HG03354 (cell line): ENCODE data around the gene SERINC1.
A peak's percentile ranks its signal among the peaks of the same experiment; 100 is the strongest.
"Not testable (repeated sequence)": the region's sequence is repeated elsewhere in the genome, so short reads cannot be mapped to it uniquely, and the experiment has no call there.

Source experiments
- ATAC-seq: cut with Tn5 transposase; IDR thresholded peaks from one replicate; pipeline ENCODE4 v1.9.1; 2021; ENCODE audit warnings: mild to moderate bottlenecking; ENCODE audit not compliant: unreplicated experiment, poor library complexity, severe bottlenecking

The SERINC1 gene

DNA sequence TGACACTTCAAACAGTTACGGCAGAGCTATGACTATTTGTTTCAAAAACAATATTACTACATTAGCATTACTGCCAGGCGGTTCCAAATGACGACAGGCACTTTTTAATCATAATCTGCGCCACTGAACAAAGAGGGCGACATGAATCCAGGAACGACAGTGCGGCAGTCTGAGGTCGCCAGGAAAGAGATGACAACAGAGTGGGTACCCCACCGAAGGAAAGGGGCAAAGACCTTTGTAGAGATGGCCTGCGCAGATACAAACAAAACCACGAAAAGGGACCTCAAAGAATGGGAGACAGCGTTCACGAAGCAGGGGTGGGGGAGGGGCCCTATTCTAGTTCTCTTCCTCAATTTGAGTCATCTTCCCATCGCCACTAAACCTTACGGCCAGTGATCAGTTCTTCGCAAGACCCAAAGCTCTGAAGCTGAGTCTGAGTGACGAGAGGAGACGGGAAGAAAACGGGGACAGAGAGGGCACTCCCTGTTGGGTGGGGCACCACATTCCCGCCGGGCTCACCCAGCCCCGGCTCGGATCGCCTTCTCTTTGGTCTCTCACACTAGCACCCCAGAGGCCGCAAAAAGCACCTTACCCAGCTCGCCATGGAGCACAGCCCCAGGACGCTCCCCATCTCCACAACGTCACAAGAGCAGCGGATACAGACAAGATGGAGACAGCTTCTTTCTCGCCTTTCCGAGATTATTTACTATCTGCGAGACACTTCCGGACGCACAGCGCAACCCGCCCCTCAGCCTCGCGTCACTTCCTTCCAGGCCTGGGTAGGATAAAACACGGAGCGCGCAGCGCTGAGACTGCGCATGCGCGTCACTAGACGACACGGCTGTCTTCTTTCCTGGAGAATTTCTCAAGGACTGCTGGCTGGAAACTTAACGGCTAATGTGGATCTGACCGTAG is at the start of gene SERINC1:
SERINC1 (minus strand) TSS at position 701 of the 915 bp plus-strand sequence; CDS start at position 631, 70 bp downstream.
- peak; percentile 99 for ATAC-seq

DNA sequence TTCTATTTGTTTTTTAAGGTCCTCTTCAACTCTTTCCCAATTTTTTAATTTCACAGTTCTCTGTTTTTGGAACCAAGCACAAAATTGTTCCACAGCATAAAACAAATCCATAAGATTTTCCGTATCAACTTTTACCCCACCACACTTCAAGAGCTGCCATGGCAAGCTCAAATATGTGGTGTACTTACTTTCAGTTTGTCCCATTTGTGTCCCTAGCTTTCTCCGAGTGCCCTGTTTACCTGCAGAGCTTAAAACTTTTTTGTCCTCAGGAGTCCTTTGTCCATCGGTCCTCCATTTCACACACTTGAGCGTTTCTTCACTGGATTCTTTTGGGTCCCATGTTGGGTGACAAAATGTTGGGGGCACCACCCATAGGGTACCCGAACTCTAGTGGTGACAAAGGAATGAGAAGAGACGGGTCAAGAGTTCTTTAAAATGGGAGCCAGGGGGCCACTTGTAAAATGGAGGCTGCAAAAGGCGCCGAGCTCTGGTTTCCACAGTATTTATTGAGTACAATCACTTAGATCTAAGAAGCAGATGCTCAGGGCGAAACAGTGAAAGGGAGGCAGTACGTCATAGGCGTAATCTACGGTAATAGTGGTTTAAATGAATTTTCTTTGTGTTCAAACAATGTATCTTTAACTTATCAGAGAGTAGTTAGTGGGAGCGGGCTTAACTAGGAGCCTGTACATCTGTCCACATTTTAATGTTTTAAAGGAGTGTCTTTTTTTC is 39.8 kb upstream of the SERINC1 start:
- ATAC-seq: no peak

DNA sequence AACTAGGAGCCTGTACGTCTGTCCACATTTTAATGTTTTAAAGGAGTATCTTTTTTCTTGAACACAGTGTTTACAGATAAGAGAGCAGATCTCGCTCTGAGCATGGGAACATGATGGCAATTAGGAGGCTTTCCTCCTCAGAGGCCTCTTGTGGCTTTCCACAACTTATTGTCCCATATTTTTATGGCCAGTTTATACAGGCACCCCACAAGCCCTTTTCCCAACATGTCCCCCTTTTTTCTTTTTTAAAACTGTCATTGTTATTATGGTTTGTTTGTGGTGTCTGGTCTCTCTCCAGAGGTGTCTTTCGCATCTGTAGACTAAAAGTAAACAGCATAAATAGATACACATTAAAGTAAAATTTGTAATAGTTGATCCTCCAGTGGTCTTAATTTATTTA is 33.6 kb upstream of the SERINC1 start:
- not testable (repeated sequence) for ATAC-seq

DNA sequence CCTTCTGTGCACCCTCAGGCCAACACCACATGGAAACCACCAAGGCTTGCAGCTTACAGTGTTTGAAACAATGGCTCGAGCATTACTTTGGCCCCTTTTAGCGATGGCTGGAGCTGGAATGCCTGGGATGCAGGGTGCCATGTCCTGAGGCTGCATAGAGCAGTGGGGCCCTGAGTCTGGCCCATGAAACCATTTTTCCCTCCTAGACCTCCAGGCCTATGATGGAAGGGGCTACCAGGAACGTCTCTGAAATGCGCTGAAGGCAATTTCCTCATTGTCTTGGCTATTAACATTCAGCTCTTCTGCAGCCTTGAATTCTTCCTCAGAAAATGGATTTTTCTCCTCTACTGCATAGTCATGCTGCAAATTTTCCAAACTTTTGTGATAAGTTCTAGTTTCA is 29.9 kb upstream of the SERINC1 start:
- ATAC-seq: no peak

DNA sequence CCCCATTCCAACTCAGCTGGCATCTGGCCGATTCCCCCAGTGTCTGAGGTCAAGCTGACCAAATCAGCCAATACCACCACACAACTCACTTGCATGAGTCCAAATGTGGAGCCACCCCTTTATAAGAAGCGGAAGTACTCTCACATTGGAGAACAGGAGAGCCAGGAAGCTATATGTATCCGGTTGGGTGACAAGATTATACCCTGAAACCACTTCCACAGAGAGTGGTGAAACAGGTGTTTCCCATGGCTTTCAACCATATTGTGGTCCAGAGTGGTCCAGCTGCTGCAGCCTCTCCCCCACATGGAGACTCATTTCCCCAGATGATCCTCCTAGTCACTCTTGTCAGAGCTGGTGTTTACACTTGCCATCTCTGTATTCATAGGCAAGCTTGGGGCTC is 24.0 kb upstream of the SERINC1 start:
- ATAC-seq: peak; percentile 78

DNA sequence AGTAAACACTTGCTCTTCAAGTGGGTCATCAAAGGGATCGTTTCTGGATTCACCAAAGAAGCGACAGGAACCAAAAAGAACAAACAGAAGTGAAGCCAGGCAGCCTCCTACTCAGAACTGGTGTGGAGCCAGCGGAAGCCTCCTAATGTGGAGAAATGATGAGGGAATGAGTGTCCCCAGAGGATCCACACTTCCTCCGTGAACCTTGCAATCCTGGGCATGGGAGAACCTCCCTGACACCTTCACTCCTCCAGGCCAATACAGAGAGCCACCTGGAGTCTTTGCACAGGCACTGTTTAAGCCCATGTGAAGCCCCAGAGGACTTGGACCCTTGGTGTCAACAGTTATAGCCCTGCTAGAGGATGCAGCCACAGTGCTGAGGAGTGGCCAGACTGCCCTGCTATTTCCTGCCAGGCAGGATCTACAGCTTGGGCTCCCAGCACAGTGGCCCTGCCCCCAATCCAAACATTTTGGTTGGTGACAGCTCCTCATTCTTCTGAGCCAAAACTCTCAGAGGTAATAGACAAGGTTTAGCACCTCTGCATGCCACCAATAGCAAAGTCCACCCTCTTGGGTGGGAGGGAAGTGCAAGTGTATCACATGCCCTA is 23.2 kb upstream of the SERINC1 start:
- no peak for ATAC-seq

DNA sequence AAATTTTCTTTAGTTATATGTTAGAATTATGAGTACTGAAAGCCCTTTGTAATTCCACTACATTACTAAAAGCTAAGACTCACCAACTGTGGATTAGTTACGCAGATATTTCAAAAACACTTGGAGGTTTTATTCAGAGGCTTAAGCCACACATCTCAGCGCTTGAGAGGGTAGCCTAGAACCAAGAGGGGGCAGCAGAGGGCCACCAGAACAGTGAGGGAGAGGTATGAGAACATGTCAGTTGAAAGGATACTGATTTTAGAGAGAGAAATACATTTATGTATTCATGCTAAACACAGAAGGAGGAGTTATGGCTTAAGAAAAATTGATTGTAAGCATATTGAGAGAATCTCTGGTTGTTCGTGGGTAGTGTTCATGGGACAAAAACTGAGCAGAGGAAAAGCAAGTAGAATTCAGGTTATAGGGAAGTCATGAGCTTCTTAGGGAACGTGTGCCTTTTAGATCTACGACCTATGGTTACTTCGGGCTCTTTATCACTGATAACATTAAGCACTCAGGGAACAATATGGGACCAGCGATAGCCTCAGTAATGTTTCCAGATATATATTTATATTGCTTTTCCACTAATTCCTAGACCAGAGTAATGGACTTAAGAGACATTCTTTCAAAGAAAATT is 20.4 kb upstream of the SERINC1 start:
- peak; percentile 91 for ATAC-seq

DNA sequence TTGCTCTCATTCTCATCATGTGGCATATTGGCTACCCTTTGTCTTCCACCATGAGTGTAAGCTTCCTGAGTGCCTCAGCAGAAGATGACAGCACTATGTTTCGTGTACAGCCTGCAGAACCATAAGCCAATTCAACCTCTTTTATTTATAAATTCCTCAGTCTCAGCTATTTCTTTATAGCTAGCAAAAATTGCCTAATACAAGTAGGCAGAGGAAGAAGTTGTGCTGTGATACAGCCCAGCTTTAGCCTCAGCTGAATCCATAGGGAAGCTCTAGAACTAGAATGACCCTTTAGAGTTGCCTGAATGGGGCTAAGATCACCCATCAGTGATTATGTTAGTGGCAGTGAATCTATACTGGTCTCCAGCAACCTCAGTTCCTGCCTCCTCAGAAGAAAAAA is 19.0 kb upstream of the SERINC1 start:
- no peak for ATAC-seq

DNA sequence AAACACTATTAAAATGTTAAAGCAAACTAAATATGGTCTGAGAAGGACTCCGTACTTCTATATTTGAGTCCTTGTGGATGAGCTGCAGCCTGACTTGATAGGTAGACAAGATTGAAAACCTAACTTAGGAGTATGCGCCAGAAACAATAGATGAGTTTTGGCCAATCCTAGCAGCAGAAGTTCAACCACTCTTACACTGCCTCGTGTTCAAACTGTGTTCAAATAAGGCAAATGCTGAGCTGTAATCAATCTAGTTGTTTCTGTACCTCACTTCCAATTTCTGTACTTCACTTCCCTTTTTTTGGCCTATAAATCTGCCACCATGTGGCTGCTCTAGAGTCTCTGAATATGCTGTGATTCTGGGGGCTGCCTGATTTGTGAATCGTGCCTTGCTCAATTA is 13.2 kb upstream of the SERINC1 start:
- peak; percentile 89 for ATAC-seq

DNA sequence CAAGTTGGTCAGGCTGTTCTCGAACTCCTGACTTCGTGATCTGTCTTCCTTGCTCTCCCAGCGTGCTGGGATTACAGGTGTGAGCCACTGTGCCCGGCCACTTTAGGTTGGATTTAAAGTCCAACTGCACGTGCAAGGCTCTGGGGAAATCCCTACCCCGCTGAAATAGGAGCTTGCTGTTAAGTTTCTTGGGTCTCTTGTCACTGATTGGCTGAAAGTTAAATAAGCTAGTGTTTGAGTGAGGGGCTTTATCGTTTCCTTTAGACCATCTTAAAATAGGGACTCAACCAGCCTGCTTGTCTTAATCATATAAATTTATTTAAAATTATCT is 11.1 kb upstream of the SERINC1 start:
- ATAC-seq: no peak

DNA sequence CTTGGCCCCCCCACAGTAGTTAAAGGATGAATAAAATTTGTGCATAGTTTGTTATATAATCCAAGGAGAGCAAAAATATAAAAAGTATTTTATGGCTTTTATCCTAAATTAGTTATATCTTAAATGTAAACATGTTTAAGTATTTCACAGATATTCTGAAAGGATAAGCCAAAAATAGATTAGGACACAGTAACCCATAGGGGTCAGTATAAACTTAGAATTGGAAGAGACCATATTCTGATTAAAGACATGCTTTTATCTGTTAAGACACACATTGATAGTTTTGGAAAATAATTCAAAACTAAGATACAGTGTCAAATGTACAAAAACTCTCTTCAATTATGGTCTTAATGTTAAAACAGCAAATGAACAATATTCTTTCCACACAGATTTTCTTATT is 4.5 kb upstream of the SERINC1 start:
- no peak for ATAC-seq

DNA sequence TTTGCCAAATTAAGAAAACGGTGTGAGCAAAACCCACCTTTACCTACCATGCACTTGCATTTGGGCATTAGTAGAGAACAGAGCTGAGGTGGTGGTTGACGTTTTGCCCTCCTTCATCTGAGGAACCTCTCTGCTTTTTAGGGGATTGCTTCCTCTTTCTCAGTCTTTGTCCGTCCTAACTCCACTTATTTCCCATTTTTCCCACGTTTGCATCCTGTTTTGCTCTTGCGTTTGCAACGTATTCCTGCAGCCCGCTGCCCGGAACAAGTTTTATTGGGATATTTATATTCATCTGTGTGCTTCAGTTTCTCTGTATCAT is 374 bp upstream of the SERINC1 start:
- peak; percentile 67 for ATAC-seq

DNA sequence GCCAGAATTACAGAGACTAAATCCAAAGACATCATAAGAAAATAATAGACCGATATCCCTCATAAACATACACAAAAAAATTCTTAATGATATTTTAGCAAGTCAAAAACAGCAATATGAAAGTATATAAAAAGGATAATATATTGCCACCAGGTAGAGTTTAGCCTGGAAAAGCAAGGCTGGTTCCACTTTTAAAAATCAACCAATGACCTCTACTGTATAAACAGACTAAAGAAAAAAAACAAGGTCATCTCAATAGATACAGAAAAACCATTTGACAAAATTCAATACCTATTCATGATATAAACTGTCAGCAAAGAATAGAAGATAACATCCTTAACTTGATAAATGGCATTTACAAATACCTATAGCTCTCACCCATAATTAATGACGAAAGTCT is 9.7 kb downstream of the SERINC1 start:
- no peak for ATAC-seq

DNA sequence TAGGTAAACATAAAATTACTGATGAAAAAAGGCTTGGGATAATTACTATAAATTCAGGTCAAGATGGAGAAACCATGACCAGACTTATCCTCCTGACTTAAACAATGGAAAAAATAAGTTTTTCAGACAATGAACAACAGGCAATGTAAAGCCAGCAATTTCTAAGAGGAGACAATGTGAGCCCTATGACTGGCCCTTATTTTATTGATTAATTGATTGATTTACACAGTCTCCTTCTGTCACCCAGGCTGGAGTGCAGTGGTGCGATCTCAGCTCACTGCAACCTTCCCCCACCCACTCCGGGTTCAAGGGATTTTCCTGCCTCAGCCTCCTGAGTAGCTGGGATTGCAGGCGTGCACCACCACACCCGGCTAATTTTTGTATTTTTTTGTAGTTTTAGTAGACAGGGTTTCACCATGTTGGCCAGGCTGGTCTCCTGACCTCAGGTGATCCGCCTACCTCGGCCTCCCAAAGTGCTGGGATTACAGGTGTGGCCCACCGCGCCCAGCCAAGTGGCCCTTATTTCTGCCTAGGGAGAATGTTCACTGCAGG is 11.7 kb downstream of the SERINC1 start:
- ATAC-seq: not testable (repeated sequence)

DNA sequence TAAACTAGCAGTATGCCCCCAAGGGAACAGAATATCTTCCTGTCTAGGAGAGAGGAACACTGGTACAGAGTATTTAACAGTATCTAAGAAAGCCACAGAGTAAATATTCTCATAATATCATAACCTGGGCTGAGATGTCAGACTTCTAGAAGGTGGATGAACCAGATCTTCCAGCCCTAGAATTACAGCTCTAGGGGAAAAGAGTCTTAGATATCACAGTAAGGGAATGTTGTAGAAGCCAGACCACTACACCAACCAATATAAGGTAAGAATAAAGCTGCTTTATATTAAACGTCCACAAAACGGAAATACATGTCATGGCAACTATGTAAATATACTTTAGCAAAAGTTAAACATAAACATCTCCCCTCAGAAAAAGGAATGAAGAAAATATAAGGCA is 12.4 kb downstream of the SERINC1 start:
- no peak for ATAC-seq

DNA sequence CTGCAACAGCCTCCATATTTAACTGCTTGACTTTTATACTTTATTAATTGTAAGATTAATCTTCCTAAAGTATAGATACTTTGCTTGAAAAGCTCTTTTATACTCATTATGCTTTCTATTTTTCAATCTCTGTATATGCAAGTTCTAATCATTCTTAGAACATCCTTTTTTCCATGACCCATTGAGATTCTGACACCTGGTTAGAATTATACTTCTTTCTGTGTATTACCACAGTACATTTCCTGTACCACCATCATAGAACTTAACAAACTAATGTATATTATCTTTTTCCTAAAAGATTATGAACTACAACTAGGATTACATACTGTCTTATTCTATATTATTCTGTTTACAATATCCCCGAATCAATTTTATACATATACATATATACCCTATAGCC is 13.5 kb downstream of the SERINC1 start:
- ATAC-seq: no peak

DNA sequence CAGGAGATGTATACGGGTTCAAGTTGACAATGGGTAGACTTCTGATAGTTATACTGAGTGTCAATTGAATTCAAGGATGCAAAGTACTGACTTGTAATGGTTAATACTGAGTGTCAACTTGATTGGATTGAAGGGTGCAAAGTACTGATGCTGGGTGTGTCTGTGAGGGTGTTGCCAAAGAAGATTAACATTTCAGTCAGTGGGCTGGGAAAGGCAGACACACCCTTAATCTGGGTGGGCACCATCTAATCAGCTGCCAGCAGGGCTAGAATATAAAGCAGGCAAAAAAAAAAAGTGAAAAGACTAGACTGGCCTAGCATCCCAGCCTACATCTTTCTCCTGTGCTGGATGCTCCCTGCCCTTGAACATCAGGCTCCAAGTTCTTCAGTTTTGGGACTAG is 16.5 kb downstream of the SERINC1 start:
- not testable (repeated sequence) for ATAC-seq

DNA sequence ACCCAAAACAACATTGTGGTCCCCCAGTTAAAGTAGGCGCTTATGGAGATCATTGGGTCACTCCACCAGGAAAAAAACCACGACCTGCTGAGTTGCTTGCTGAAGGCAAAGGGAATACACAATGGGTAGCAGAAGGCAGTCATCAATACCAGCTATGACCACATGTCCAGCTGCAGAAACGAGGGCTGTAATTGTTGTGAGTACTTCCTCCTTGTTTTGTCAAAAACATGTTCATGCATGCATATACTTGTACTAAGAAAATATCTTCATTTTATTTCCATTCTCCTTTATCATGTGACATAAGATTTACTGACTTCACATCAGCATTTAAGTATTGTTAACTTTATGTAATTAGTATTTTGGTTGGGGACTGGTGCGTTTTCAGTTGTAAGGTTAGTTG is 16.9 kb downstream of the SERINC1 start:
- ATAC-seq: no peak

DNA sequence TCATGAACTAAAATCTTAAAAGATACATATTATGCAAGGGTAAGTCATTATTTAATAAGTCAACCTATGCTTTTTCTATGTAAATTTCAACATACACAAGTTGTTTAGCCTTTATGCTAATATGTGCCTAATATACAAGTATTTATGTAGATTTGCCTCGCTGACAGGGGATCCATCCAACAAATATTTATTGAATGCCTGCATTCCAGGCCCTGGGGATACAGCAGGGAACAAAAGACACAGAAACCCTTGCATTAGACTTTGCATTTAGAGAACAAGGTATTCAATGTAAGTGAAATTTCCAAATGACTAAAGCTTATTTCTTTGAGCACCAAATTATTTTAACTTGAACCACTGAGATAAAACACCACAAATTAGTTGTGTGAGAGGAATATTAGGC is 19.1 kb downstream of the SERINC1 start:
- no peak for ATAC-seq

DNA sequence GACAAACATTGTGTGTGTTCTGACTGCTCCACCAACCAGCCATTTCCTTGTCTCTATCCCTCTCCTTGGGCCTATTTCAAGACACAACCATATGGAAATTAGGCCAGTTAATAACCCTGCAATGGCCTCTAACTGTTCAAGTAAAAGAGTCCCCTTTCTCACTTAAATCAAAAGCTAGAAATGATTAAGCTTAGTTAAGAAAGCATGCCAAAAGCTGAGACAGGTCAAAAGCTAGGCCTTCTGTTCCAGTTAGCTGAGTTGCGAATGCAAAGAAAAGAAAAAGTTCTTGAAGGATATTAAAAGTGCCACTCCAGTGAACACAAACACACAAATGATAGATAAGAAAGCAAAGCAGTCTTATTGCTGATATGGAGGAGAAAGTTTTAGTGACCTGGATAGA is 22.5 kb downstream of the SERINC1 start:
- ATAC-seq: no peak
